HG02938 (cell line): Measurements from ENCODE around the gene SMG5.
"Not testable (repeated sequence)": the region's sequence is repeated elsewhere in the genome, so short reads cannot be mapped to it uniquely, and the experiment has no call there.

Experiments used
- ATAC-seq: cut with Tn5 transposase; IDR thresholded peaks from one replicate; pipeline ENCODE4 v1.9.1; 2021; ENCODE audit warnings: mild to moderate bottlenecking, moderate library complexity; ENCODE audit not compliant: unreplicated experiment

SMG5 gene

DNA sequence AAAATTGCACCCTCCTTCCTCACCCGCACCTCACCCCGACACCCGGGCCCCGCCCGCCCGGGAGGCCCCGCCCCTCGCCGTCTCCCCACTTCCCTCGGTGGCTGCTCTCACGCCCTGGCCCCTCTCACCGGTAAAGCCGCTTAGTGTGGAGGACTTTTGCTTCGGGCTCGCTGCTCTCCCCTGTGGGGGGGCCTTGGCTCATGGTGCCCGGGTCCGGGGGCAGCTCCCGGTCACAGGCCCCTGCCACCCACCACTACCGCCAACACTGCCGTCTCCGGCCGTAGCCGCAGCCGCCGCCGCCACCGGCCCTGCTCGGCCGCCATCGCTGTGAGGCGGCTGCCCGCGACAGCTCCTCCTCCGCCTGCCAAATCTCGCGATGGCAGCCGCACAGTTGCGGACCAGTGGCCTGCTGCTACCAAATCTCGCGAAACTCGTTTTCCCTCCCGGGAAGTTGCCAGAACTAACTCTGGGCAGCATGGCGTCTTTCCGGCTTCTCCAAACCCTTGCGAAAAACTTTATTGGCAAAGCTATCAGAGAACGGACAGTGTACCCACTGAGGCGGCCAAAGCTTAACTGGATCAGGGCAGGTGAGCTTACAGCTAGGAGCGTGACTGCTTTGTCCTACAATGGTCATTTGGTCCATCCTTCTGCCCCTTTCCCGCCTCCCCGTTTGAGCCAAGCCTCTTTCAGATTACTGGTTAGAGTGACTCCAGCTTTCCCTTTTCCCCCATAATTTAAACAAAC is at the start of gene SMG5:
Gene SMG5 (minus strand): TSS at position 347 of the 744 bp plus-strand sequence. CDS start 145 bp downstream, at position 202.
- peak; percentile 78 for ATAC-seq

GRCh38 chr1:156323179-156323578 is 40.6 kb upstream of the SMG5 start:
- ATAC-seq: not testable (repeated sequence)

- no peak for ATAC-seq
Observed at GRCh38 chr1:156320560-156320959, 37.9 kb upstream of the SMG5 start.

GRCh38 chr1:156319664-156320063 is 37.0 kb upstream of the SMG5 start:
- ATAC-seq: no peak

DNA sequence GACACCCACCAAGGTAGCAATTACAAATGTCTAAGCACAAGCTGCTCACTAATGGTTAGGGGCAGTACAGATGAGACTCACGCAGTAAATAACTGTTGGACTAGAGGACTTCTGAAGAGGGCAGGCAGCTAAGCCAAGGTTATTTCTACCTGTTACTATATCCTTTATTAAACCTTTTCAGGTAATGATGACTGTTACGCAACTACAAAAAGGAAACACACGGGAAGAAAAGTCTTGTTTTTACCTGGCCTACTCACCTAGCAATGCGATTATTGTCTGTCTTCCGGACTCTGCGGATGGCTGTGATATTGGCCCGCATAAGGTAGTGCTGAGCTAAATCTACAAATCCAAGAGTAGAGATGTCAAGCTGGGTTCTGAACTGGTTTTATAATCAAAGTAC is 34.3 kb upstream of the SMG5 start:
- ATAC-seq: no peak

DNA sequence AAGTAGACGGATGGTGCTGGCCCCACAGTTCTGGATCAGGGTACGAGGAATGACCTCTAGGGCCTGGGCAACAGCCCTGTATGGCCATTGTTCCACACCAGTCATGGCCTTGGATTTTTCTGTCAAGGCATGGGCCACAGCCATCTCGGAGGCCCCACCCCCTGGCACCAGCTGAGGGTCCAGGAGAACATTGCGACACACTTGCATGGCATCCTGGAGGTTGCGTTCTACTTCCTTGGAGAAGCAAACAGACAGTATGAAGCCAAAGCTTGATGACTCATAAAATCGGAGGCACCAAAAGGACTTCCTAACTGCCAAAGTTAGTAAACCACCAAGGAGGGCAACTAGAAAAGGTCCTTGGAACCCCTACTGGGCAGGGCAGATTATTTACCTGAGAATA is 28.3 kb upstream of the SMG5 start:
- ATAC-seq: no peak

DNA sequence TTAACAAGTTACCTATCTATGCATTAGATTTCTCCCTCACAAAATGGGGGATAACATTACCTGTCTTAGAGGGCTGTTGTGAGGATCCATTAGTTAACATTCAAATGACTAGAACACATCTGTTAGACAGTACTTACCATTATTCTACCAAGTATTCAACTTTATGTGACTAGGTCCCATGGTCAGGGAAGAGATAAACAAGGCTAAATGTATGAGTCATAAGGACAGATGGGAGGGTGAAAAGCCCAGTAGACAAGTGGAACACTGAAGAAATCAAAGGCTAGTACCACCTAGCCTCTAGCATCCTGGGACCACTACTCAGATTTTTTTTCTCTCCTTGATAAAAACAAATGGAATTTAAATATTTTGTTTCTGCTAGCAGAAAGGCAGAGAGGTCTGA is 25.5 kb upstream of the SMG5 start:
- no peak for ATAC-seq

DNA sequence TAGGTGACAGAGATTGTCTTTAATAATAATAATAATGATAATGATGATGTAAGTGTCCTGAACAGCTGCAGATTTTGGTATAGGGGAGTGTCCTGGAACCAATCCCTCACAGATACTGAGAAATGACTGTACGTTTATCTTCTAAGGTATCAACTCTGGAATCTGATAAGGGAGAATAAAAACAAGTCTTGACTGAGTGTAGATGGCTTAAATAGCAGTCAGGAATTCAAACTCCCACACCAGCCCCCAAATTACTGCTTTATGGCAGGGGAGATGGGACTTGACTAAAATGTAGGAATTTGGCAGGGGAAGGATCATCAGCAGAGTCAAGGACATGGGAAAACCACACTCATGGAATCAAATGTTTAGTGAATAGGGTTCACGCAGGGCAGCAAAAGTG is 22.6 kb upstream of the SMG5 start:
- ATAC-seq: no peak

- no peak for ATAC-seq
Observed at GRCh38 chr1:156303241-156303640, 20.6 kb upstream of the SMG5 start.

DNA sequence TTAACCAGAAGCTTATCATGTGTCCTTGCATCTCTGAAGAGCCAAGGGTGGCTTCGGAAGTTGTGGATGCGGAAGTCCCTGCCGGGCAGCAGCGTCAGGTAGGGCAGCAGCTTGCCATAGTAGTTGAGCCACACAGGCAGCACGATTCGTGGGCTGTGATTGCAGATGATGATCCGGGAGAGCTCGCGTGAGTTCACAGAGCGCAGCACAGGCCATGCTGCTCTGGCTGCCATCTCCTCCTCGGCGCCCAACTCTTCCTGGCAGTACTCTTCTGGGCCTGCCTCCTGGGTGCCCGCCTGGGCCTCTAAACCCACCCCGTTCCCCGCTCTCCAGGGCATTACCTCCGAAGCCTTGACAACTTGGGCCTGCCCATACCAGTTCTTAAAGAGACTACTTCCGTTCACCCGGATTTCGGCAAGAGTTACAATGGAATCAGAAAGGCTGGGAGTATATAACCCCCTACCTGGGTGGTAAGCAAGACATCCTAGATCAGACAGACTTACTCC is 16.3 kb upstream of the SMG5 start, which contains the start of gene VHLL:
Gene VHLL (minus strand): TSS at position 456 of the 506 bp plus-strand sequence. CDS start 118 bp downstream, at position 338.
- no peak for ATAC-seq

DNA sequence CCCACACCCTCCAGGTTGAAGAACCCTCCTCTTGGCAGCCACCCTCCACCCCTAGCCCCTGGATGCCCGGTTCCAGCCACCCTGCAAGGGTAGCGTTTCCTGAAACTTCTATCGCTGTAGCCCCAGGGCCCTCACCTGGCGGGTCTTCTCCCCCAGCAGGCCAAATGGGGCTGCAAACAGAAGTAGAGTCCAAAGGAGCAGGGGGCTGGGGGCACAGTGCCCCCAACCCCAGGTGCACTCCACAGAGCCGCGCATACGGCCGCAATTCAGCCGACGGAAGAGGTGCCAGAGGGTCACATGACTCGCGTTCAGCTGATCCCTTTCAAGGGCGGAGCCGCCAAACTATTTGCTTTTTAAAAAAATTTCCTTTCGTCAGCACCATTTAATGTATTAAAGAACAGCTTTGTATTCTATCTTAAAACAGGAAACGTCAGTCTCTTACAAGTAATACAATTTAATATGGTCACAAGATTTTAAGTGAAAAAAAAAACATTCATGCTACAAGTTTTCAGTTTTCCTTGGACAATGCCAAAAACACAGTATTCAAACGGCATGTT is 12.8 kb upstream of the SMG5 start, which contains the start of gene GLMP:
Gene GLMP (minus strand): TSS at position 289 of the 557 bp plus-strand sequence. CDS start 34 bp downstream, at position 255.
- no peak for ATAC-seq

DNA sequence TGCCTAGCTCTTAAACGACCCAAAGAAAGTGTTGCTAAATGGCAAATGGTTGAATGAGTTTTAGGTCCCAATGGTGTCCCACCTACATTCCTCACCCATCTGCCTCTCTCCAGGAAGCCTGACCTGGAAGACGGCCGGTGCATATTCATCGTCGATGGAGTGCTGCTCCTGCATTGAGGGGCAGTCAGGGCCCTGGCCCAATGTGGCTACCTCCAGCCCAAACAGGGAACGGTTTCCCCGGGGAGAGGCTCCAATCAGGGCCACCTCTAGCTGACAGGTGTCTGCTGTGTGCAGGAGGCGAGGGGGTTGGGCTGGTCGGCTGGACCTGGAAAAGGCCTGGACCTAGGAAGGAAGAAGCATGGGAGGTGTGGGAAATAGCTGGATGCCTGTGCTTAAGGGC is 11.3 kb upstream of the SMG5 start:
- ATAC-seq: no peak

DNA sequence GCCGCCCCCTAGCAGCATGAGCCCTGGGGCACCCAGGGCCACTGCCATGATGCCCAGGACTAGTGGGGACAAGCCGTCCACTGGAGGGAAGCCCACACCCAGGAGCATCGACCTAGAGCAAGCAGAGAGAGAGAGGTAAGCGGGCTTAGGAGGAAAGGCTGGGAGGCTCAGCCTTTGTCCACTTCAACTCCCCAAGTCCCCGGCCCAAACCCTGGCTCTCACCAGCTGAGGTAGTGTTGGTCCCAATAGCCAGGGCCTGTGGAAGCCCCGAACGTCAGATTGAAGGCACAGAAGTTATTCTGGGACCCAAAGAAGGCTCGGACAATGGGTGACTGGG is 10.4 kb upstream of the SMG5 start:
- ATAC-seq: no peak

DNA sequence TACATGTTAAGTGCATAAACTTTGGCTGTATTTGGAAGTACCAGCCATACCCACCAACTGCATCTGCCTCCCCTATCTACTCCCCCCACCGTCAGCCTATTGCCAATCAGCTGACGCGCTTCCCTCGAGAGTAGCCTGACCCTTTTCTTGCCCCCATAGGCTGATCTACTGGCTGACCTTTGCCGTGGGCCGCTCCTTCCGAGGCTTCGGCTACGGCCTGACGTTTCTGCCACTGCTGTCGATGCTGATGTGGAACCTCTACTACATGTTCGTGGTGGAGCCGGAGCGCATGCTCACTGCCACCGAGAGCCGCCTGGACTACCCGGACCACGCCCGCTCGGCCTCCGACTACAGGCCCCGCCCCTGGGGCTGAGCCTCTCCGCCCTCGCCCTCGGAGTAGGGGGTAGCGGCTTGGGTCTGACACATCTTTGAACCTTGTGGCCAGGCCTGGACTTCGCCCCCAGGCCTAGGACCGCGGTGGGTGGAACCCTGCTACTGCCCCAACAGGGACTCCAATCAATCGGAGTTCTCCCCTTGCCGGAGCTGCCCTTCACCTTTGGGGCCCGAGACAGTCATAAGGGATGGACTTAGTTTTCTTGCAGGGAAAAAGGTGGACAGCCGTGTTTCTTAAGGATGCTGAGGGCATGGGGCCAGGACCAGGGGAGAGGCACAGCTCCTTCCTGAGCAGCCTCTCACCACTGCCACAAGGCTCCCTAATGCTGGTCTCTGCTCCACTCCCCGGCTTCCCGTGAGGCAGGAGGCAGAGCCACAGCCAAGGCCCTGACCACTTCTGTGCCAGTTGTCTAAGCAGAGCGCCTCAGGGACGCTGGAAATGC is 8.8 kb upstream of the SMG5 start:
- no peak for ATAC-seq

DNA sequence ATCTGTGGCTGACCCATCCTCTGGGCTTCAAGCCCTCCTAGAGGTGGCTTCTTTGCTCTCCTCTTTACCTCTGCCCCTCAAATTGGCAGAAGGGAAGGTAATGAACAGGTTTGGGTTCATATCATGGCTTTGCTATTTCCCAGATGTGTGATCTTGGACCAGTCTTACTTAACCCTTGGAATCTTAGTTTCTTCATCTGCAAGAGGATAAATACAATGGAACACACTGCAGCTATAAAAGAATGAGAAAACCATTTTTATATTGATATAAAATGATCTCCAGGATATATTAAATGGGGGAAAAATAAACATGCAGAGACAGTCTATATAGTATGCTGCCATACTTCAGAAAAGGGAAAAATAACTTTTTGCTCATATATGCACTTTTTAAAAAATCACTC is 7.2 kb upstream of the SMG5 start:
- ATAC-seq: no peak

DNA sequence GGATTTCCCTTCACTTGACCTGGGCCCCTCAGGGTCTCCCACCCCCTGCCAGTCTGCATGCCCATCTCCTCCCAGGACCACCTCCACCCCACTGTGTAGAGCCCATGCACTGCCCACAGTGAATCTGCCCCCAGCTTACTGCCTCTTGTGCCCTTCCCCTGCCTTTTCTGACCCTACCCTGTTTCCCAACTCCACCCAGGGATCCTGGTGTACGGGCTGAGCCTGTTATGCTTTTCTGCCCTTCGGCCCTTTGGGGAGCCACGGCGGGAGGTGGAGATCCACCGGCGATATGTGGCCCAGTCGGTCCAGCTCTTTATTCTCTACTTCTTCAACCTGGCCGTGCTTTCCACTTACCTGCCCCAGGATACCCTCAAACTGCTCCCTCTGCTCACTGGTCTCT is 3.4 kb upstream of the SMG5 start:
- no peak for ATAC-seq

DNA sequence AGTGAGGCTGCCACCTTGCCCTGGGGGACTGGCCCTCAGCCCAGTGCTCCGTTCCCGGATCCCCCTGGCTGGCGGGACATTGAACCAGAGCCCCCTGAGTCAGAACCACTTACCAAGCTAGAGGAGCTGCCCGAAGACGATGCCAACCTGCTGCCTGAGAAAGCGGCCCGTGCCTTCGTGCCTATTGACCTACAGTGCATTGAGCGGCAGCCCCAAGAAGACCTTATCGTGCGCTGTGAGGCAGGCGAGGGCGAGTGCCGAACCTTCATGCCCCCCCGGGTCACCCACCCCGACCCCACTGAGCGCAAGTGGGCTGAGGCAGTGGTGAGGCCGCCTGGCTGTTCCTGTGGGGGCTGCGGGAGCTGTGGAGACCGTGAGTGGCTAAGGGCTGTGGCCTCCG is 2.8 kb upstream of the SMG5 start:
- ATAC-seq: no peak

- ATAC-seq: no peak
Observed at GRCh38 chr1:156284757-156285156, 2.1 kb upstream of the SMG5 start.

DNA sequence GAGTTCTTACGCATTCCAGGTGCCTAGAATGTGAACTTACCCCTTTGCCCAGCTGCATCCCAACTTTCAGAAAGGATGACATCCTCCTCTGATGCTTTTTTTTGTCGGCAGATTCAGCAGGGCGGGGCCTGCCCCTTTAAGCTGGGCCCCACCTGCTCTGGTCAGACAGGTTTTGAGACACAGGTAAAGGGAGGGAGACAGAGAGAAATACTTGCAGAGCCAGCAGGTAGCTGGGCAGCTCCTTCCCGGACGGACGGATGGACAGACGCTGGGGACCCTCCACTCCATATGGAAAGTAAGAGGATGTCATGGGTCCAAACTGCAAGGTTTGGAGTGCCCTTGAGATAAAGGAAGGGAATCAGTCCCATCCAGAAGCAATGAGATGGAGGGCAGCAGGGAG is 1.5 kb upstream of the SMG5 start, which contains the start of gene TMEM79:
Gene TMEM79 (plus strand): TSS at position 214 of the 400 bp plus-strand sequence. CDS start 902 bp downstream, outside the sequence.
- ATAC-seq: no peak

DNA sequence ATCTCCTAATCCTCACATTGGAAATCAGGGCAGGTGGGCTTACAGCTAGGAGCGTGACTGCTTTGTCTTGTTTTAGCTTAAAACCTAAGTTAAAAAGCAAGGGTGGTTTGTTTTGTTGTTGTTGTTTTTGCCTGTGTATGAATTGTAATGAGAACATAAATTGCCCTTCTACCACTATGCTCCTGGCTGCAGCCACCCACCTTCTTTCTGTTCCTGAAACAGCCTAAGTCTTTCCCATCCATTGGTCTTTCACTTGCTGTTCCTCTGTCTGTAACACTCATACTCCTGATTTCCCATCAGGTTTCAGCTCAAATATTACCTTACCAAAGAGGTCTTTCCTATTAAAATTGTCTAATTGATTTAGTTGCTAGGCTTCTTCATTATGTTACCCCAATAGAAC is 896 bp upstream of the SMG5 start:
- no peak for ATAC-seq

- no peak for ATAC-seq
Observed at GRCh38 chr1:156281693-156282478, 739 bp downstream of the SMG5 start.
